B cell (primary cell): ENCODE results near the gene TRPM2. TPM values are rescaled to one million over a fixed set of nuclear protein-coding genes. Genes with fewer than 3 reads are reported as not detected.

ENCODE experiments used
- ATAC-seq: fragments of 200-7000 bp; cut with Tn5 transposase; one replicate; pipeline ENCODE4 v1.10.0; 2021; ENCODE audit warnings: low read depth, mild to moderate bottlenecking, moderate number of reproducible peaks, moderate library complexity
- CTCF ChIA-PET: fragments of 350-600 bp; sonication (Branson Sonifier 250); formaldehyde crosslinking; loops from one replicate; lab custom pipeline; 2021; ENCODE audit warnings: antibody characterized with exemption, inconsistent platforms; lab: Charles Lee
- POLR2A ChIA-PET: fragments of 350-600 bp; sonication (Branson Sonifier 250); formaldehyde crosslinking; loops from one replicate; lab custom pipeline; 2021; ENCODE audit warnings: antibody characterized with exemption; lab: Charles Lee
- DNase-seq: peaks from one replicate; pipeline ENCODE4 v3.0.0; 2013
- H2AFZ ChIP-seq: 2 replicates; pipeline ENCODE4 v1.6.1; 2012; ENCODE audit warnings: mild to moderate bottlenecking, low read depth, low read length; ENCODE audit not compliant: insufficient read depth, poor library complexity, severe bottlenecking
- H3K27ac ChIP-seq, 2 donors: 1 replicate in 1 of 2; 2 replicates in 1 of 2; pipeline ENCODE4 v1.5.1; 2012 to 2013; ENCODE audit warnings: low read length in 2 of 2, mild to moderate bottlenecking in 2 of 2, moderate library complexity in 1 of 2
- H3K27me3 ChIP-seq, 4 experiments: fragments of 200-600 bp in 1 of 4; sonication (generic) in 1 of 4; replicated peaks in 1 of 4; 1 replicate in 2 of 4; 2 replicates in 2 of 4; pipeline versions ENCODE4 v1.6.1 to v1.7.0; 2013 to 2016; ENCODE audit warnings: low read length in 3 of 4, mild to moderate bottlenecking in 2 of 4, mixed read lengths in 1 of 4, moderate library complexity in 1 of 4; ENCODE audit not compliant: insufficient read depth in 4 of 4, control insufficient read depth in 3 of 4; ENCODE audit errors: control extremely low read depth in 1 of 4
- H3K36me3 ChIP-seq, 2 experiments: replicated peaks in 1 of 2; 1 replicate in 1 of 2; 2 replicates in 1 of 2; pipeline versions ENCODE4 v1.6.1 to v1.7.1; 2013; ENCODE audit warnings: low read length in 1 of 2; ENCODE audit not compliant: insufficient read depth in 2 of 2, control insufficient read depth in 1 of 2; ENCODE audit errors: control extremely low read depth in 1 of 2, extremely low read depth in 1 of 2
- H3K4me1 ChIP-seq, 2 donors: fragments of 200-600 bp in 1 of 2; sonication (generic) in 1 of 2; 1 replicate in 1 of 2; 2 replicates in 1 of 2; pipeline versions ENCODE4 v1.5.1 to v1.6.1; 2013 to 2017; ENCODE audit warnings: low read length in 2 of 2; ENCODE audit not compliant: control insufficient read depth in 2 of 2, insufficient read depth in 2 of 2
- H3K4me2 ChIP-seq: replicated peaks from 2 replicates; pipeline ENCODE3; 2012; ENCODE audit warnings: mild to moderate bottlenecking, low read depth, low read length; ENCODE audit not compliant: poor library complexity, severe bottlenecking
- H3K4me3 ChIP-seq, 5 experiments: fragments of 200-600 bp in 1 of 5; sonication (generic) in 1 of 5; 1 replicate in 3 of 5; 2 replicates in 2 of 5; pipeline versions ENCODE4 v1.5.1 to v1.7.0; 2011 to 2016; ENCODE audit warnings: low read length in 4 of 5, mild to moderate bottlenecking in 4 of 5, low read depth in 2 of 5, control low read depth in 1 of 5, moderate library complexity in 1 of 5; ENCODE audit not compliant: insufficient read depth in 1 of 5; ENCODE audit errors: control extremely low read depth in 1 of 5, extremely low read depth in 1 of 5
- H3K79me2 ChIP-seq: fragments of 200-600 bp; sonication (generic); one replicate; pipeline ENCODE4 v1.6.0; 2016; ENCODE audit warnings: low read length; ENCODE audit not compliant: control insufficient read depth, insufficient read depth
- H3K9ac ChIP-seq: fragments of 200-600 bp; sonication (generic); 2 replicates; pipeline ENCODE4 v1.6.1; 2017; ENCODE audit warnings: mild to moderate bottlenecking, low read length, moderate library complexity
- H3K9me3 ChIP-seq, 3 donors: one replicate each; pipeline versions ENCODE4 v1.6.1 to v1.7.1; 2013; ENCODE audit warnings: low read length in 2 of 3; ENCODE audit not compliant: control insufficient read depth in 2 of 3, insufficient read depth in 1 of 3; ENCODE audit errors: control extremely low read depth in 1 of 3
- H4K20me1 ChIP-seq: 2 replicates; pipeline ENCODE4 v1.6.0; 2012; ENCODE audit warnings: mild to moderate bottlenecking, low read length; ENCODE audit not compliant: insufficient read depth, control insufficient read depth, poor library complexity, severe bottlenecking
- H3K27ac Mint-ChIP-seq: one replicate; pipeline ENCODE4 v1.8.0; 2021; ENCODE audit warnings: mixed read lengths
- H3K27me3 Mint-ChIP-seq: one replicate; pipeline ENCODE4 v1.8.0; 2021; ENCODE audit warnings: mixed read lengths
- H3K4me1 Mint-ChIP-seq: one replicate; pipeline ENCODE4 v1.8.0; 2021; ENCODE audit warnings: mixed read lengths
- H3K4me3 Mint-ChIP-seq: one replicate; pipeline ENCODE4 v1.8.0; 2021; ENCODE audit warnings: mixed read lengths
- H3K9me3 Mint-ChIP-seq: one replicate; pipeline ENCODE4 v1.8.0; 2022; ENCODE audit warnings: mixed read lengths; ENCODE audit not compliant: insufficient read depth
- EZH2 ChIP-seq: IDR thresholded peaks from 2 replicates; pipeline ENCODE4 v1.6.1; 2012; ENCODE audit warnings: borderline replicate concordance, low read depth, mild to moderate bottlenecking, moderate library complexity, low read length; ENCODE audit not compliant: insufficient read depth, poor library complexity, severe bottlenecking
- WGBS: methylation state at CpG from one replicate; pipeline ENCODE4 v1.1.5; 2013; ENCODE audit warnings: missing lambda C conversion rate; ENCODE audit not compliant: insufficient coverage; 5-methylcytosine and 5-hydroxymethylcytosine counted together
- intact Hi-C: fragments of 100-400 bp; cut with micrococcal nuclease; formaldehyde crosslinking; loops from one replicate; pipeline ENCODE4 v1.10.0; 2022
- polyA minus RNA-seq: library from RNA; depleted of rRNA, polyadenylated mRNA; stranded (reverse); fragments of >200 nt; gene quantifications from 2 replicates; pipeline ENCODE4 v1.2.3, GENCODE V29; 2012
- polyA plus RNA-seq: library from polyadenylated mRNA; depleted of rRNA; stranded (reverse); fragments of >200 nt; gene quantifications from 2 replicates; pipeline ENCODE4 v1.2.3, GENCODE V29; 2012
- total RNA-seq, 2 donors: library from RNA; stranded (reverse); fragments of 120-200 nt in 1 of 2; gene quantifications; 1 replicate in 1 of 2; 2 replicates in 1 of 2; pipeline versions ENCODE4 v1.2.3 to v1.2.4, GENCODE V29; 2013 to 2022
- TF ChIP-seq, protein P1 (sequence below): fragments of 200-600 bp; IDR thresholded peaks from one replicate; pipeline ENCODE4 v1.8.0; 2022; ENCODE audit warnings: antibody characterized with exemption, mild to moderate bottlenecking

Gene TRPM2
- 1.4 and 1.6 TPM in 2 replicates for total RNA-seq
- 4.2 TPM for total RNA-seq (2013)
- 5.4 and 8.4 TPM in 2 replicates for polyA plus RNA-seq
- polyA minus RNA-seq, result 4.7 and 5.5 TPM in 2 replicates

DNA sequence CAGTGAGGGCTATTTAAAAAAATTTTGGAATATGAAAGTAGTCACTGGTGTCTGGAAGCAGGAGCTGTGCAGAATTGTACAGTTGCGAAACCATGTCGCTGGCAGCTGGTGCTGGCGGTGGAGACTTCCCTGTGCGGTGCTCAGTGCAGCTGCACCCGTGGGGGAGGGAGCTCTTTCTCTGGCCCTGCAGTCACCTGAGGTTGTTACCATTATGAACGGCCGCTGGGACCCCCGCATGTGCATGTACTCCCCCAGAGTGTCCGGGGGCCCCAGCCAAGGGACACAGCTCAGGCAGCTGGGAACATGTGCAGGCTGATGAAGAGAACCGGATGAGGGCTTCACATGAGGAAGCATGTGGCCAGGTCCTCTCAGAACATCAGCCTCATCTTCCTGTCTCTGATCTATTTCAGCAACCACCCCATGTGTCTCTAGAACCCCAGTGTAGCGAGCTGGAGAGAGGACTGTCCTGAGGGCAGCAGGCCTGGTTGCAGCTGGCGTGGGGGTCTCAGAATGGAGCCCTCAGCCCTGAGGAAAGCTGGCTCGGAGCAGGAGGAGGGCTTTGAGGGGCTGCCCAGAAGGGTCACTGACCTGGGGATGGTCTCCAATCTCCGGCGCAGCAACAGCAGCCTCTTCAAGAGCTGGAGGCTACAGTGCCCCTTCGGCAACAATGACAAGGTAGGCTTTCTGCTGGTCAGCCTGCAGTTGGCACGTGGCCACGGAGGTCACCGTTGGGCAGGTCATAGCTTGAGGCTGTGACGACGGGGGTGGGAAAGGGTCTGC, at the start of gene TRPM2:
TSS of gene TRPM2 (plus strand) at position 431 of the 780 bp plus-strand sequence. CDS start at position 511, 80 bp downstream.
- peak within 1 kb of the TSS; percentile 78 for H3K4me2 ChIP-seq
- peak within 1 kb of the TSS; percentile 84 for H2AFZ ChIP-seq
- POLR2A ChIA-PET, result no interaction called here
- Mint-ChIP-seq H3K27ac (peak within 1 kb of the TSS; percentile 72), H3K9me3 (no peaks in the 10 kb centered on the region), H3K4me1 (peaks cover 41% of the 10 kb centered on the region), H3K27me3 (peaks cover 3% of the 10 kb centered on the region), H3K4me3 (peak within 1 kb of the TSS; percentile 87)
- peaks cover 0 to 7% (median 0%) of the 10 kb centered on the region in 3 donors for H3K9me3 ChIP-seq
- intact Hi-C loops, result loop anchor here (10.0 kb wide), 1 partner anchor 131 kb away; no protein-coding TSS in a partner anchor
- peaks cover 0 to 27% (median 11%) of the 10 kb centered on the region in 4 experiments for H3K27me3 ChIP-seq
- 29% methylated on average over 21 of the region's 21 CpGs for WGBS
- H3K36me3 ChIP-seq, result peaks cover 0 to 4% of the 10 kb centered on the region in 2 experiments
- no peaks in the 10 kb centered on the region for H3K79me2 ChIP-seq
- H4K20me1 ChIP-seq, result no peaks in the 10 kb centered on the region
- DNase-seq, result peak; percentile 56
- CTCF ChIA-PET, result interaction anchor here (0.6 kb wide), 1 partner anchor 564 kb away, joined by 3 read pairs; the partner anchor contains the start of gene RRP1
- H3K9ac ChIP-seq, result peak within 1 kb of the TSS; percentile 55
- TF ChIP-seq EZH2, result no peak
- TF ChIP-seq, protein P1, sequence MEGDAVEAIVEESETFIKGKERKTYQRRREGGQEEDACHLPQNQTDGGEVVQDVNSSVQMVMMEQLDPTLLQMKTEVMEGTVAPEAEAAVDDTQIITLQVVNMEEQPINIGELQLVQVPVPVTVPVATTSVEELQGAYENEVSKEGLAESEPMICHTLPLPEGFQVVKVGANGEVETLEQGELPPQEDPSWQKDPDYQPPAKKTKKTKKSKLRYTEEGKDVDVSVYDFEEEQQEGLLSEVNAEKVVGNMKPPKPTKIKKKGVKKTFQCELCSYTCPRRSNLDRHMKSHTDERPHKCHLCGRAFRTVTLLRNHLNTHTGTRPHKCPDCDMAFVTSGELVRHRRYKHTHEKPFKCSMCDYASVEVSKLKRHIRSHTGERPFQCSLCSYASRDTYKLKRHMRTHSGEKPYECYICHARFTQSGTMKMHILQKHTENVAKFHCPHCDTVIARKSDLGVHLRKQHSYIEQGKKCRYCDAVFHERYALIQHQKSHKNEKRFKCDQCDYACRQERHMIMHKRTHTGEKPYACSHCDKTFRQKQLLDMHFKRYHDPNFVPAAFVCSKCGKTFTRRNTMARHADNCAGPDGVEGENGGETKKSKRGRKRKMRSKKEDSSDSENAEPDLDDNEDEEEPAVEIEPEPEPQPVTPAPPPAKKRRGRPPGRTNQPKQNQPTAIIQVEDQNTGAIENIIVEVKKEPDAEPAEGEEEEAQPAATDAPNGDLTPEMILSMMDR, result no peak
- peak within 1 kb of the TSS; percentile 19 to 54 (median 40) for H3K4me3 ChIP-seq
- ATAC-seq, result peak; percentile 59
- H3K27ac ChIP-seq, result peak within 1 kb of the TSS in 1 of 2 donors; percentile 56
- peaks cover 49% of the 10 kb centered on the region in 2 donors for H3K4me1 ChIP-seq
